Common myeloid progenitor, CD34-positive (primary cell): ENCODE measurements around the gene TM4SF18.
A peak's percentile ranks its signal among the peaks of the same experiment; 100 is the strongest.

Source experiments
- CTCF ChIA-PET: fragments of 350-600 bp; sonication (Branson Sonifier 250); formaldehyde crosslinking; loops from one replicate; lab custom pipeline; 2021; ENCODE audit warnings: antibody characterized with exemption; lab: Charles Lee
- POLR2A ChIA-PET: fragments of 350-600 bp; sonication (Branson Sonifier 250); formaldehyde crosslinking; loops from one replicate; lab custom pipeline; 2021; ENCODE audit warnings: antibody characterized with exemption; lab: Charles Lee
- DNase-seq, 3 donors: peaks; one replicate each; pipeline versions ENCODE4 v3.0.0 to v3.0.0-alpha.2; 2013
- H3K27ac ChIP-seq, 2 experiments: 1 replicate in 1 of 2; 2 replicates in 1 of 2; pipeline ENCODE4 v1.7.0; 2013; ENCODE audit warnings: inconsistent platforms in 2 of 2, low read length in 2 of 2, mild to moderate bottlenecking in 2 of 2, low read depth in 1 of 2, moderate library complexity in 1 of 2; ENCODE audit not compliant: severe bottlenecking in 2 of 2, insufficient read depth in 1 of 2, poor library complexity in 1 of 2
- H3K27me3 ChIP-seq, 5 experiments: replicated peaks in 2 of 5; 1 replicate in 3 of 5; 2 replicates in 2 of 5; pipeline versions ENCODE4 v1.6.1 to v1.7.0; 2013; ENCODE audit warnings: low read length in 4 of 5, mild to moderate bottlenecking in 2 of 5, moderate library complexity in 2 of 5, inconsistent platforms in 1 of 5; ENCODE audit not compliant: insufficient read depth in 5 of 5, control insufficient read depth in 4 of 5
- H3K36me3 ChIP-seq, 4 experiments: 1 replicate in 2 of 4; 2 replicates in 2 of 4; pipeline versions ENCODE4 v1.6.1 to v1.7.0; 2013; ENCODE audit warnings: low read length in 3 of 4, control low read depth in 1 of 4, mild to moderate bottlenecking in 1 of 4; ENCODE audit not compliant: control insufficient read depth in 4 of 4, insufficient read depth in 4 of 4
- H3K4me1 ChIP-seq, 4 experiments: 1 replicate in 3 of 4; 2 replicates in 1 of 4; pipeline versions ENCODE4 v1.6.1 to v1.7.1; 2013; ENCODE audit warnings: low read length in 3 of 4, mild to moderate bottlenecking in 3 of 4, control low read depth in 1 of 4, inconsistent platforms in 1 of 4, moderate library complexity in 1 of 4; ENCODE audit not compliant: control insufficient read depth in 4 of 4, insufficient read depth in 4 of 4; ENCODE audit errors: control extremely low read depth in 1 of 4
- H3K4me3 ChIP-seq, 7 experiments: 1 replicate in 4 of 7; 2 replicates in 3 of 7; pipeline versions ENCODE4 v1.5.1 to v1.7.0; 2013; ENCODE audit warnings: mild to moderate bottlenecking in 7 of 7, low read length in 6 of 7, moderate library complexity in 6 of 7, inconsistent platforms in 2 of 7, low read depth in 2 of 7, control low read depth in 1 of 7; ENCODE audit not compliant: insufficient read depth in 4 of 7, control insufficient read depth in 1 of 7; ENCODE audit errors: extremely low read depth in 1 of 7
- H3K9me3 ChIP-seq, 5 experiments: 1 replicate in 4 of 5; 2 replicates in 1 of 5; pipeline versions ENCODE4 v1.6.1 to v1.7.1; 2013; ENCODE audit warnings: low read length in 4 of 5, mild to moderate bottlenecking in 2 of 5, inconsistent platforms in 1 of 5, low read depth in 1 of 5, moderate library complexity in 1 of 5; ENCODE audit not compliant: control insufficient read depth in 4 of 5, insufficient read depth in 2 of 5; ENCODE audit errors: control extremely low read depth in 1 of 5
- WGBS: methylation state at CpG from one replicate; pipeline ENCODE4 v1.1.5; 2013; ENCODE audit not compliant: insufficient coverage; 5-methylcytosine and 5-hydroxymethylcytosine counted together

Gene TM4SF18

GRCh38 chr3:149377408-149378364 is 44.2 kb upstream of the TM4SF18 start, which contains the start of gene TM4SF1:
Gene TM4SF1, minus strand, starts transcription at chr3:149377649. Its CDS starts 102 bp downstream, at chr3:149377547.
- H3K27me3 ChIP-seq = no peaks in the 10 kb centered on the region
- POLR2A ChIA-PET = no interaction called here
- peaks cover 0 to 12% (median 0%) of the 10 kb centered on the region in 4 experiments for H3K36me3 ChIP-seq
- H3K4me1 ChIP-seq = peaks cover 16 to 67% (median 53%) of the 10 kb centered on the region in 4 experiments
- H3K9me3 ChIP-seq = no peaks in the 10 kb centered on the region
- peak within 1 kb of the TSS in 6 of 7 experiments; percentile 8 to 86 (median 60) for H3K4me3 ChIP-seq
- peak; percentile 50 to 84 (median 77) for DNase-seq
- CTCF ChIA-PET = interaction anchor here (0.8 to 1.6 kb wide), 3 partner anchors 10 to 112 kb away, joined by 3 to 5 read pairs (median 4); no protein-coding TSS in a partner anchor
- H3K27ac ChIP-seq = peak within 1 kb of the TSS; percentile 62 to 77
- 36% methylated on average over 11 of the region's 15 CpGs for WGBS

- H3K27me3 ChIP-seq = no peaks in the 10 kb centered on the region
- peak overlapping the region; percentile 62 to 77 for H3K27ac ChIP-seq
- POLR2A ChIA-PET = interaction anchor here (0.6 to 0.7 kb wide), 2 partner anchors 11 to 969 kb away, joined by 3 to 4 read pairs; no protein-coding TSS in a partner anchor
- peaks cover 0 to 12% (median 0%) of the 10 kb centered on the region in 4 experiments for H3K36me3 ChIP-seq
- peaks cover 18 to 73% (median 57%) of the 10 kb centered on the region in 4 experiments for H3K4me1 ChIP-seq
- no peak for DNase-seq
- H3K9me3 ChIP-seq = no peaks in the 10 kb centered on the region
- 40% methylated on average over 6 of the region's 8 CpGs for whole genome bisulfite sequencing
- peak overlapping the region in 6 of 7 experiments; percentile 8 to 86 (median 60) for H3K4me3 ChIP-seq
- CTCF ChIA-PET = interaction anchor here (1.0 to 1.3 kb wide), 3 partner anchors 16 to 24 kb away, joined by 3 to 4 read pairs (median 3); no protein-coding TSS in a partner anchor
These were observed 43.4 kb upstream of the TM4SF18 start for GRCh38 chr3:149376718-149377407.

DNA sequence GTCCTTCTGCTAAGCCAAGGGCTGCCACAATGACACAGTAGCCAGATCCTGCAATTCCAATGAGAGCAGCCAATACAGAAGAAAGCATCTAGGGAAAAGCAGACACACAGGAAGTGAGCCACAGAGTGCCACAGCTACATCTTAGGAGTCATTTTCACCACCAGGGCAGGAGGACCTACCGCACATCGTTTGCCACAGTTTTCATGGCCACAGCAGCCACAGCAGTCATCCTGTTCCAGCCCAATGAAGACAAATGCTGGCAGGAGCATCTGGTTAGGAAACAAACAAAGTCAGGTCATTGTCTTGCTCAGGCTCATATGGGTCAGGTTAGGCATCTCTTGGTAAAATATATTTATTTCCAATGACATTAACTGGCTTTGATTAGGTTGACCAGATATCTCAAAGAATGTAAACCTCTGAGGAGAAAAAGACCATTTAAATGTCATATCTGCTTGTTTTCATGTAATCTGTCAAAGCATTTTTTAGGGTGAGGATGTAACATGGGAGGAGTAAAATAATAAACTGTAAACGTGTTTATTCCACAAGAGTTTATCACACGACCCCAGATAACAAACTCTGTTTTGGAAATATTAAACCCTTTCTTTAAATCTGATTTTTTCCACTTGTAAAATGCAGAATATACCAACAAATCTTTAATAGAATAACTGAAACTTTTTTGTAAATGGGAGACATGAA is 42.2 kb upstream of the TM4SF18 start:
- POLR2A ChIA-PET = no interaction called here
- H3K4me3 ChIP-seq = peak overlapping the region in 5 of 7 experiments; percentile 59 to 86 (median 62)
- no peaks in the 10 kb centered on the region for H3K27me3 ChIP-seq
- WGBS = 79% methylated on average over 2 of the region's 4 CpGs
- DNase-seq = no peak
- no peaks in the 10 kb centered on the region for H3K9me3 ChIP-seq
- CTCF ChIA-PET = interaction anchor here (1.0 to 1.3 kb wide), 2 partner anchors 19 to 23 kb away, joined by 3 read pairs; no protein-coding TSS in a partner anchor
- H3K27ac ChIP-seq = peak overlapping the region in 1 of 2 experiments; percentile 77
- peaks cover 0 to 12% (median 0%) of the 10 kb centered on the region in 4 experiments for H3K36me3 ChIP-seq
- peaks cover 23 to 85% (median 66%) of the 10 kb centered on the region in 4 experiments for H3K4me1 ChIP-seq

- no peaks in the 10 kb centered on the region for H3K27me3 ChIP-seq
- H3K36me3 ChIP-seq = peaks cover 0 to 12% (median 3%) of the 10 kb centered on the region in 4 experiments
- peak overlapping the region in 1 of 2 experiments; percentile 77 for H3K27ac ChIP-seq
- H3K4me3 ChIP-seq = peak overlapping the region in 3 of 7 experiments; percentile 59 to 86 (median 75)
- H3K9me3 ChIP-seq = no peaks in the 10 kb centered on the region
- 94% methylated on average over 2 of the region's 3 CpGs for WGBS
- ChIA-PET POLR2A (no interaction called here), CTCF (interaction anchor here (1.5 to 1.7 kb wide), 2 partner anchors 32 to 34 kb away, joined by 4 read pairs; no protein-coding TSS in a partner anchor)
- no peak for DNase-seq
- peaks cover 23 to 93% (median 73%) of the 10 kb centered on the region in 4 experiments for H3K4me1 ChIP-seq
These were observed 41.5 kb upstream of the TM4SF18 start for GRCh38 chr3:149374793-149375500.

- DNase-seq = no peak
- no peaks in the 10 kb centered on the region for H3K9me3 ChIP-seq
- ChIA-PET POLR2A (no interaction called here), CTCF (interaction anchor here (0.6 to 1.7 kb wide), 4 partner anchors 10 to 35 kb away, joined by 3 to 4 read pairs (median 4); no protein-coding TSS in a partner anchor)
- no CpG with 5 or more reads among the region's 1 CpG for WGBS
- peaks cover 23 to 97% (median 75%) of the 10 kb centered on the region in 4 experiments for H3K4me1 ChIP-seq
- H3K27me3 ChIP-seq = no peaks in the 10 kb centered on the region
- H3K36me3 ChIP-seq = peaks cover 0 to 12% (median 4%) of the 10 kb centered on the region in 4 experiments
- peak overlapping the region in 1 of 2 experiments; percentile 15 for H3K27ac ChIP-seq
- H3K4me3 ChIP-seq = peak overlapping the region in 1 of 7 experiments; percentile 29
These were observed 41.0 kb upstream of the TM4SF18 start for GRCh38 chr3:149374391-149374790.
